ENCODE results near the gene KRT23. TPM values are rescaled to one million over a fixed set of nuclear protein-coding genes. Genes with fewer than 3 reads are reported as not detected.

KRT23 gene
- total and polyA plus RNA-seq, 2 of the 4 experiments (the other 2 are of a cell fraction) = 0.36 to 0.39 TPM

DNA sequence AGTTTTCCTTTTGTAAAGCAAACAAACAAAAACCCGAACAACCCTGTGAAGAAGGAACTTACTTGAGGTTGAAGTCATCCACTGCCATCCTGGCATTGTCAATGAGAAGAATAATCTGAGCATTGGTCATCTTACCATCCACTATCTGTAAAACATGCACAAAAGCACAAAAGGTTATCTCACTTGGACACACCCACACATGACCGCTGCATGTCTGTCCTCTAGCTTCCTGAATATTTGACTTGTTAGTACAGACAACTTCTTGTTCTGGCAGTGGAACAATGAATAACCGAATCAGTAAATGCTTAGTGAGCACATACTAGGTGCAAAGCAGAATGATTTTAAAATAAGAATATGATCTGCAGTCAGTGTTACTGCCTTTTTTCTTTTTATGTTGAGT is 6.1 kb downstream of the KRT23 start:
- intact Hi-C loops (cut with micrococcal nuclease) = no loop called here
- no peak overlapping the region for H3K4me3 ChIP-seq (ENCODE audit: insufficient read depth, low read depth, low read length)
- H3K9ac ChIP-seq (ENCODE audit: low read depth, low read length) = no peak overlapping the region
- no peaks in the 10 kb centered on the region for H4K20me1 ChIP-seq (ENCODE audit: insufficient read depth, low read length)
- dilution Hi-C loops (cut with HindIII; ENCODE audit: low sequenced_read_pairs, unreplicated experiment) = no loop called here
- no peak overlapping the region for H3K4me2 ChIP-seq (ENCODE audit: low read depth, low read length)
- no peak for TF ChIP-seq RAD21 (IDR thresholded peaks at IDR 0.05; ENCODE audit: low read length)
- TF ChIP-seq, protein P1, sequence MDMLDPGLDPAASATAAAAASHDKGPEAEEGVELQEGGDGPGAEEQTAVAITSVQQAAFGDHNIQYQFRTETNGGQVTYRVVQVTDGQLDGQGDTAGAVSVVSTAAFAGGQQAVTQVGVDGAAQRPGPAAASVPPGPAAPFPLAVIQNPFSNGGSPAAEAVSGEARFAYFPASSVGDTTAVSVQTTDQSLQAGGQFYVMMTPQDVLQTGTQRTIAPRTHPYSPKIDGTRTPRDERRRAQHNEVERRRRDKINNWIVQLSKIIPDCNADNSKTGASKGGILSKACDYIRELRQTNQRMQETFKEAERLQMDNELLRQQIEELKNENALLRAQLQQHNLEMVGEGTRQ (IDR thresholded peaks at IDR 0.05; ENCODE audit: low read depth, low read length) = no peak
- TF ChIP-seq MAZ (IDR thresholded peaks at IDR 0.05; ENCODE audit: borderline replicate concordance, low read depth, low read length) = no peak
- TF ChIP-seq, protein P2, sequence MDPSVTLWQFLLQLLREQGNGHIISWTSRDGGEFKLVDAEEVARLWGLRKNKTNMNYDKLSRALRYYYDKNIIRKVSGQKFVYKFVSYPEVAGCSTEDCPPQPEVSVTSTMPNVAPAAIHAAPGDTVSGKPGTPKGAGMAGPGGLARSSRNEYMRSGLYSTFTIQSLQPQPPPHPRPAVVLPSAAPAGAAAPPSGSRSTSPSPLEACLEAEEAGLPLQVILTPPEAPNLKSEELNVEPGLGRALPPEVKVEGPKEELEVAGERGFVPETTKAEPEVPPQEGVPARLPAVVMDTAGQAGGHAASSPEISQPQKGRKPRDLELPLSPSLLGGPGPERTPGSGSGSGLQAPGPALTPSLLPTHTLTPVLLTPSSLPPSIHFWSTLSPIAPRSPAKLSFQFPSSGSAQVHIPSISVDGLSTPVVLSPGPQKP (IDR thresholded peaks at IDR 0.05; ENCODE audit: borderline replicate concordance, low read depth, low read length) = no peak
- no peak for TF ChIP-seq CHD1 (IDR thresholded peaks at IDR 0.05; ENCODE audit: low read depth, low read length)
- TF ChIP-seq CEBPB (IDR thresholded peaks at IDR 0.05; ENCODE audit: low read depth, low read length) = no peak
- TF ChIP-seq RCOR1 (IDR thresholded peaks at IDR 0.05; ENCODE audit: insufficient replicate concordance, low read length) = no peak
- ATAC-seq (ENCODE audit: low read depth) (no peak), DNase-seq (no peak)
- H3K9me3 ChIP-seq (ENCODE audit: control insufficient read depth, insufficient read depth, low read length) = no peaks in the 10 kb centered on the region
- no peak overlapping the region for H3K27ac ChIP-seq (ENCODE audit: insufficient read depth, low read length)
- H3K4ac ChIP-seq (ENCODE audit: low read depth, low read length) = no peak overlapping the region
- no peak overlapping the region for H2BK120ac ChIP-seq (ENCODE audit: low read depth, low read length)
- H3K18ac ChIP-seq (ENCODE audit: low read depth, low read length) = no peak overlapping the region
- no peak overlapping the region for H2AK9ac ChIP-seq (replicated peaks; ENCODE audit: low read depth, low read length, poor library complexity)
- H3K14ac ChIP-seq (replicated peaks; ENCODE audit: low read depth, low read length) = no peak overlapping the region
- in situ Hi-C loops (cut with MboI; ENCODE audit: low sequenced_read_pairs) = no loop called here
- H3K56ac ChIP-seq (ENCODE audit: extremely low read depth, insufficient read depth, low read length) = no peak overlapping the region
- no peaks in the 10 kb centered on the region for H3K27me3 ChIP-seq (ENCODE audit: control insufficient read depth, insufficient read depth, low read length)
- no peak overlapping the region for H2BK5ac ChIP-seq (ENCODE audit: low read depth, low read length, poor library complexity, severe bottlenecking)
- no peak overlapping the region for H2AK5ac ChIP-seq (ENCODE audit: low read depth, low read length)
- no peak overlapping the region for H3K23ac ChIP-seq (ENCODE audit: low read depth, low read length)
- no peaks in the 10 kb centered on the region for H3K36me3 ChIP-seq (ENCODE audit: control insufficient read depth, insufficient read depth, low read length)
- no peak overlapping the region for H2AFZ ChIP-seq (replicated peaks; ENCODE audit: low read length, poor library complexity)
- no peak overlapping the region for H4K91ac ChIP-seq (ENCODE audit: insufficient read depth, low read depth, low read length)
- ChIA-PET POLR2A (ENCODE audit: unreplicated experiment) (no interaction called here), CTCF (no interaction called here)
- no TSS peak for BruUV-seq (replicated peaks)
- no peaks in the 10 kb centered on the region for H3K9me1 ChIP-seq (ENCODE audit: insufficient read depth, low read length)
- H2BK20ac ChIP-seq (ENCODE audit: low read depth, low read length) = no peak overlapping the region
- no peak overlapping the region for H4K5ac ChIP-seq (ENCODE audit: low read depth, low read length)
- no peak overlapping the region for H4K8ac ChIP-seq (ENCODE audit: low read depth in 2 of 2, low read length in 2 of 2)
- H3K4me1 ChIP-seq (ENCODE audit: control insufficient read depth, insufficient read depth, low read length) = peaks cover 2% of the 10 kb centered on the region; the same call in 1 of the 2 replicates
- WGBS, 2 experiments (ENCODE audit: extremely low coverage in 2 of 2, insufficient read length in 1 of 2) = 100% methylated on average over 1 of the region's 3 CpGs; no CpG with 5 or more reads in 1 of the 2 experiments
- no peaks in the 10 kb centered on the region for H3K79me1 ChIP-seq (ENCODE audit: low read depth in 1 of 2, low read length in 2 of 2)
- H2BK15ac ChIP-seq (ENCODE audit: low read depth, low read length) = no peak overlapping the region

All from IMR-90 (cell line).